HG03159 (cell line): Measurements from ENCODE around the gene GSX1.
"Not testable (repeated sequence)": the region's sequence is repeated elsewhere in the genome, so short reads cannot be mapped to it uniquely, and the experiment has no call there.

Source experiments
- ATAC-seq: cut with Tn5 transposase; IDR thresholded peaks from one replicate; pipeline ENCODE4 v1.9.1; 2021; ENCODE audit warnings: mild to moderate bottlenecking, moderate library complexity; ENCODE audit not compliant: unreplicated experiment

Gene GSX1

GRCh38 chr13:27792393-27793218 is at the start of gene GSX1:
Gene GSX1 (plus strand): TSS chr13:27792483. CDS start chr13:27792691, 208 bp downstream.
- no peak for ATAC-seq

GRCh38 chr13:27744801-27745200 is 47.5 kb upstream of the GSX1 start:
- ATAC-seq = no peak

- no peak for ATAC-seq
Observed at GRCh38 chr13:27745301-27745700, 47.0 kb upstream of the GSX1 start.

GRCh38 chr13:27748143-27748542 is 44.1 kb upstream of the GSX1 start:
- not testable (repeated sequence) for ATAC-seq

GRCh38 chr13:27751953-27752532 is 40.2 kb upstream of the GSX1 start:
- no peak for ATAC-seq

- no peak for ATAC-seq
Observed at GRCh38 chr13:27765650-27766049, 26.6 kb upstream of the GSX1 start.

GRCh38 chr13:27770809-27771208 is 21.5 kb upstream of the GSX1 start:
- ATAC-seq = peak; percentile 60

- ATAC-seq = no peak
Observed at GRCh38 chr13:27772651-27773425, 19.4 kb upstream of the GSX1 start.

GRCh38 chr13:27774169-27774568 is 18.1 kb upstream of the GSX1 start:
- peak; percentile 68 for ATAC-seq

GRCh38 chr13:27774651-27775050 is 17.6 kb upstream of the GSX1 start:
- ATAC-seq = no peak

- ATAC-seq = no peak
Observed at GRCh38 chr13:27775943-27776342, 16.3 kb upstream of the GSX1 start.

GRCh38 chr13:27782151-27782550 is 10.1 kb upstream of the GSX1 start:
- ATAC-seq = no peak

GRCh38 chr13:27783111-27783510 is 9.2 kb upstream of the GSX1 start:
- ATAC-seq = no peak

GRCh38 chr13:27788271-27788670 is 4.0 kb upstream of the GSX1 start:
- ATAC-seq = no peak

- ATAC-seq = no peak
Observed at GRCh38 chr13:27789153-27789494, 3.2 kb upstream of the GSX1 start.

GRCh38 chr13:27789495-27790303 is 2.6 kb upstream of the GSX1 start:
- ATAC-seq = no peak

- ATAC-seq = no peak
Observed at GRCh38 chr13:27790523-27790922, 1.8 kb upstream of the GSX1 start.

GRCh38 chr13:27791146-27791900 is 960 bp upstream of the GSX1 start:
- no peak for ATAC-seq

GRCh38 chr13:27791901-27792392 is 336 bp upstream of the GSX1 start:
- no peak for ATAC-seq
